HepG2 (cell line): ENCODE measurements around the gene SEC31B. TPM values are rescaled to one million over a fixed set of nuclear protein-coding genes. Genes with fewer than 3 reads are reported as not detected.

ENCODE experiments used
- ARHGAP35 ChIP-seq: sonication (generic); formaldehyde crosslinking; IDR thresholded peaks from 2 replicates; pipeline ENCODE4 v1.9.0; 2022; ENCODE audit warnings: mild to moderate bottlenecking, inconsistent platforms, moderate library complexity, missing genetic modification reagents, borderline replicate concordance
- CCAR2 ChIP-seq: fragments of 200-400 bp; formaldehyde crosslinking; optimal IDR thresholded peaks from 2 replicates; pipeline ENCODE3; 2018; ENCODE audit warnings: low read depth, mild to moderate bottlenecking, low read length, moderate library complexity
- CHCHD3 ChIP-seq: sonication (generic); formaldehyde crosslinking; IDR thresholded peaks from 2 replicates; pipeline ENCODE4 v1.8.0; 2022; ENCODE audit warnings: mild to moderate bottlenecking, missing genetic modification reagents, moderate library complexity
- HCFC1 ChIP-seq: fragments of 150-350 bp; IDR thresholded peaks from 2 replicates; pipeline ENCODE4 v1.6.1; 2014; ENCODE audit warnings: low read depth, low read length
- KAT2B ChIP-seq: fragments of 150-350 bp; IDR thresholded peaks from 2 replicates; pipeline ENCODE4 v1.6.1; 2014; ENCODE audit warnings: low read depth, low read length, borderline replicate concordance
- MAFF ChIP-seq: IDR thresholded peaks from 2 replicates; pipeline ENCODE4 v1.6.1; 2011; ENCODE audit warnings: low read depth, low read length, improper control_type of control experiment
- PCBP2 ChIP-seq: fragments of 200-400 bp; formaldehyde crosslinking; optimal IDR thresholded peaks from 2 replicates; pipeline ENCODE3; 2018; ENCODE audit warnings: low read length, low read depth; ENCODE audit not compliant: poor library complexity, severe bottlenecking
- PITX1 ChIP-seq: sonication (generic); formaldehyde crosslinking; IDR thresholded peaks from 2 replicates; pipeline ENCODE4 v1.5.1; 2020; ENCODE audit warnings: mild to moderate bottlenecking, missing genetic modification reagents
- PLSCR1 ChIP-seq: sonication (generic); formaldehyde crosslinking; IDR thresholded peaks from 2 replicates; pipeline ENCODE4 v1.5.0; 2020; ENCODE audit warnings: missing genetic modification reagents, mild to moderate bottlenecking, borderline replicate concordance
- RERE ChIP-seq: IDR thresholded peaks from 2 replicates; pipeline ENCODE4 v1.6.1; 2016; ENCODE audit warnings: low read depth, missing genetic modification reagents, missing compliant biosample characterization
- SMAD3 ChIP-seq: sonication (generic); formaldehyde crosslinking; IDR thresholded peaks from 2 replicates; pipeline ENCODE4 v1.4.0; 2020; ENCODE audit warnings: missing genetic modification reagents
- SPEN ChIP-seq: sonication (generic); formaldehyde crosslinking; IDR thresholded peaks from 2 replicates; pipeline ENCODE4 v1.5.1; 2020; ENCODE audit warnings: low read depth, mild to moderate bottlenecking, missing genetic modification reagents
- TAF15 ChIP-seq: fragments of 200-400 bp; formaldehyde crosslinking; IDR thresholded peaks from one replicate; pipeline ENCODE4 v1.6.1; 2018; ENCODE audit warnings: mild to moderate bottlenecking, low read depth, low read length; ENCODE audit not compliant: poor library complexity, severe bottlenecking
- TEAD2 ChIP-seq: sonication (generic); formaldehyde crosslinking; IDR thresholded peaks from 2 replicates; pipeline ENCODE4 v1.9.0; 2021; ENCODE audit warnings: missing genetic modification reagents
- ZBTB20 ChIP-seq: sonication (generic); formaldehyde crosslinking; IDR thresholded peaks from 2 replicates; pipeline ENCODE4 v1.8.1; 2023; ENCODE audit warnings: missing genetic modification reagents, low read depth, mild to moderate bottlenecking, borderline replicate concordance
- ZBTB7B ChIP-seq: sonication (generic); formaldehyde crosslinking; IDR thresholded peaks from 2 replicates; pipeline ENCODE4 v1.4.0; 2020; ENCODE audit warnings: missing genetic modification reagents
- ZNF292 ChIP-seq: sonication (generic); formaldehyde crosslinking; IDR thresholded peaks from 2 replicates; pipeline ENCODE4 v1.8.1; 2022; ENCODE audit warnings: mild to moderate bottlenecking, low read depth, missing genetic modification reagents, borderline replicate concordance
- ZNF530 ChIP-seq: sonication (generic); formaldehyde crosslinking; IDR thresholded peaks from 2 replicates; pipeline ENCODE4 v1.5.0; 2020; ENCODE audit warnings: low read depth, mild to moderate bottlenecking, missing genetic modification reagents
- polyA plus RNA-seq, 8 experiments: library from polyadenylated mRNA; depleted of rRNA in 3 of 8; stranded (reverse) in 7 of 8; unstranded in 1 of 8; fragments of >200 nt; fragmentation: Illumina TruSeq in 4 of 8; extraction: Trizol in 4 of 8; gene quantifications; 2 replicates each; pipeline versions ENCODE4 v1.2.1 to v1.2.3, GENCODE V29; 2011 to 2016; ENCODE audit warnings: low read depth in 4 of 8, missing spikeins in 1 of 8, mixed read lengths in 1 of 8; ENCODE audit not compliant: insufficient read depth in 1 of 8
- total RNA-seq, 5 experiments: library from RNA; depleted of rRNA; stranded (reverse); fragments of >200 nt; fragmentation: Illumina TruSeq; extraction: Trizol; gene quantifications; 2 replicates each; pipeline ENCODE4 v1.2.3, GENCODE V29; 2016; ENCODE audit warnings: low read depth in 1 of 5
- TF ChIP-seq, protein P1 (sequence below): IDR thresholded peaks from 2 replicates; pipeline ENCODE4 v1.6.1; 2016; ENCODE audit warnings: missing compliant biosample characterization, missing genetic modification reagents, borderline replicate concordance
- TF ChIP-seq, protein P2 (sequence below), 2 experiments: sonication (generic) in 1 of 2; formaldehyde crosslinking in 1 of 2; IDR thresholded peaks; 2 replicates each; pipeline versions ENCODE4 v1.5.1 to v1.6.1; 2011 to 2020; ENCODE audit warnings: borderline replicate concordance in 1 of 2, low read depth in 1 of 2, low read length in 1 of 2, mild to moderate bottlenecking in 1 of 2, missing genetic modification reagents in 1 of 2, moderate library complexity in 1 of 2

The SEC31B gene
- total and polyA plus RNA-seq, 2 of the 13 experiments (the other 11 are each of a cell fraction or from before 2014, with no cell fraction given): 2.0 to 8.3 TPM

DNA sequence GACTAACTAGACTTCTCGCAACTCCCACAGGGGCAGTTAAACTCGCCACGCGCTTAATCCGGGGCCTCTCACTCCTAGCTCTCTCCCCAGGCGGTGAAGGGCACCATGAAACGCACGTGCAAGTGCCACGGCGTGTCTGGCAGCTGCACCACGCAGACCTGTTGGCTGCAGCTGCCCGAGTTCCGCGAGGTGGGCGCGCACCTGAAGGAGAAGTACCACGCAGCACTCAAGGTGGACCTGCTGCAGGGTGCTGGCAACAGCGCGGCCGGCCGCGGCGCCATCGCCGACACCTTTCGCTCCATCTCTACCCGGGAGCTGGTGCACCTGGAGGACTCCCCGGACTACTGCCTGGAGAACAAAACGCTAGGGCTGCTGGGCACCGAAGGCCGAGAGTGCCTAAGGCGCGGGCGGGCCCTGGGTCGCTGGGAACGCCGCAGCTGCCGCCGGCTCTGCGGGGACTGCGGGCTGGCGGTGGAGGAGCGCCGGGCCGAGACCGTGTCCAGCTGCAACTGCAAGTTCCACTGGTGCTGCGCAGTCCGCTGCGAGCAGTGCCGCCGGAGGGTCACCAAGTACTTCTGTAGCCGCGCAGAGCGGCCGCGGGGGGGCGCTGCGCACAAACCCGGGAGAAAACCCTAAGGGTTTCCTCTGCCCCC lies 37.4 kb downstream of the SEC31B start (continued):
- TF ChIP-seq ZBTB7B (CRISPR knock-in tag) (peak; percentile 19; the same call in 1 of the 2 replicates), CCAR2 (no peak), ARHGAP35 (no peak), SMAD3 (CRISPR knock-in tag) (no peak), TEAD2 (CRISPR knock-in tag) (no peak), ZNF530 (CRISPR knock-in tag) (no peak), TAF15 (no peak), PLSCR1 (CRISPR knock-in tag) (no peak), PCBP2 (no peak), SPEN (CRISPR knock-in tag) (no peak), ZBTB20 (CRISPR knock-in tag) (no peak), RERE (CRISPR knock-in tag) (no peak), HCFC1 (no peak), CHCHD3 (CRISPR knock-in tag) (no peak), PITX1 (CRISPR knock-in tag) (0 out of 2 replicates have a peak, but pooled peaks have one; percentile 41), KAT2B (no peak), ZNF292 (no peak), MAFF (no peak)
- TF ChIP-seq, protein P1, sequence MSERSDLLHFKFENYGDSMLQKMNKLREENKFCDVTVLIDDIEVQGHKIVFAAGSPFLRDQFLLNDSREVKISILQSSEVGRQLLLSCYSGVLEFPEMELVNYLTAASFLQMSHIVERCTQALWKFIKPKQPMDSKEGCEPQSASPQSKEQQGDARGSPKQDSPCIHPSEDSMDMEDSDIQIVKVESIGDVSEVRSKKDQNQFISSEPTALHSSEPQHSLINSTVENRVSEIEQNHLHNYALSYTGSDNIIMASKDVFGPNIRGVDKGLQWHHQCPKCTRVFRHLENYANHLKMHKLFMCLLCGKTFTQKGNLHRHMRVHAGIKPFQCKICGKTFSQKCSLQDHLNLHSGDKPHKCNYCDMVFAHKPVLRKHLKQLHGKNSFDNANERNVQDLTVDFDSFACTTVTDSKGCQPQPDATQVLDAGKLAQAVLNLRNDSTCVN (CRISPR knock-in tag): no peak
- TF ChIP-seq, protein P2, sequence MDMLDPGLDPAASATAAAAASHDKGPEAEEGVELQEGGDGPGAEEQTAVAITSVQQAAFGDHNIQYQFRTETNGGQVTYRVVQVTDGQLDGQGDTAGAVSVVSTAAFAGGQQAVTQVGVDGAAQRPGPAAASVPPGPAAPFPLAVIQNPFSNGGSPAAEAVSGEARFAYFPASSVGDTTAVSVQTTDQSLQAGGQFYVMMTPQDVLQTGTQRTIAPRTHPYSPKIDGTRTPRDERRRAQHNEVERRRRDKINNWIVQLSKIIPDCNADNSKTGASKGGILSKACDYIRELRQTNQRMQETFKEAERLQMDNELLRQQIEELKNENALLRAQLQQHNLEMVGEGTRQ (IDR thresholded peaks at IDR 0.05; ENCODE audit: low read depth, low read length): no peak
- TF ChIP-seq, protein P2 (CRISPR knock-in tag; IDR thresholded peaks at IDR 0.05; ENCODE audit: borderline replicate concordance): no peak
